Thyroid gland (tissue), 4 donors: ENCODE measurements around the gene GAB1. TPM values are rescaled to one million over a fixed set of nuclear protein-coding genes. Genes with fewer than 3 reads are reported as not detected.

Experiments
- DNase-seq, 2 donors: peaks; one replicate each; pipeline ENCODE4 v3.0.0-alpha.2; 2019
- H3K27ac ChIP-seq, 3 donors: fragments of 200-600 bp; sonication (generic); 1 replicate in 2 of 3; 2 replicates in 1 of 3; pipeline ENCODE4 v1.5.1; 2016 to 2019; ENCODE audit warnings: mild to moderate bottlenecking in 1 of 3, moderate library complexity in 1 of 3
- H3K27me3 ChIP-seq: fragments of 200-600 bp; sonication (generic); one replicate; pipeline ENCODE4 v1.5.1; 2019
- H3K36me3 ChIP-seq, 2 donors: fragments of 200-600 bp; sonication (generic); one replicate each; pipeline ENCODE4 v1.5.1; 2016 to 2019
- H3K4me1 ChIP-seq, 2 donors: fragments of 200-600 bp; sonication (generic); one replicate each; pipeline ENCODE4 v1.5.1; 2017 to 2019
- H3K4me3 ChIP-seq, 3 donors: fragments of 200-600 bp; sonication (generic); replicated peaks in 1 of 3; 1 replicate in 2 of 3; 2 replicates in 1 of 3; pipeline ENCODE4 v1.5.1; 2016; ENCODE audit warnings: mild to moderate bottlenecking in 1 of 3
- H3K9me3 ChIP-seq: fragments of 200-600 bp; sonication (generic); one replicate; pipeline ENCODE4 v1.5.1; 2017
- CTCF ChIP-seq, 6 experiments: fragments of 200-600 bp in 3 of 6; fragments of 450-650 bp in 3 of 6; sonication (generic) in 3 of 6; IDR thresholded peaks; one replicate each; pipeline ENCODE4 v1.5.1; 2016 to 2019; ENCODE audit warnings: antibody characterized with exemption in 6 of 6, mild to moderate bottlenecking in 2 of 6, inconsistent platforms in 1 of 6, moderate library complexity in 1 of 6
- POLR2A ChIP-seq, 2 donors: fragments of 450-650 bp; IDR thresholded peaks; one replicate each; pipeline ENCODE4 v1.6.1; 2017; ENCODE audit warnings: antibody characterized with exemption in 2 of 2, mild to moderate bottlenecking in 2 of 2, moderate library complexity in 1 of 2
- WGBS, 2 donors: methylation state at CpG; one replicate each; pipeline ENCODE4 v1.1.5; 2017; 5-methylcytosine and 5-hydroxymethylcytosine counted together
- intact Hi-C: fragments of 100-400 bp; cut with DNase I; formaldehyde crosslinking; loops from one replicate; pipeline ENCODE4 v1.15.1; 2023
- total RNA-seq, 4 donors: library from RNA; depleted of rRNA; stranded (reverse); fragments of >200 nt; gene quantifications; one replicate each; pipeline ENCODE4 v1.2.3, GENCODE V29; 2016

The GAB1 gene
- total RNA-seq, 4 donors from 2014 or later, result 20.3 to 40.8 (median 32.5) TPM

- 87 to 93% methylated on average over 1 of the region's 1 CpG for WGBS, 2 donors
- Histone ChIP-seq H3K4me3 (no peak overlapping the region), H3K27ac (no peak overlapping the region), H3K4me1 (peaks cover 4 to 11% of the 10 kb centered on the region in 2 donors), H3K36me3 (no peaks in the 10 kb centered on the region), H3K27me3 (no peaks in the 10 kb centered on the region), H3K9me3 (no peaks in the 10 kb centered on the region)
- intact Hi-C loops, result no loop called here
- no peak for DNase-seq
- TF ChIP-seq POLR2A (IDR thresholded peaks at IDR 0.05) (no peak), CTCF (IDR thresholded peaks at IDR 0.05) (no peak)
Observed at GRCh38 chr4:143360838-143361625, 24.4 kb downstream of the GAB1 start.

- intact Hi-C loops, result no loop called here
- peaks cover 4 to 5% of the 10 kb centered on the region in 2 donors for H3K4me1 ChIP-seq
- 90 to 93% methylated on average over 5 of the region's 5 CpGs for WGBS, 2 donors
Observed at GRCh38 chr4:143362349-143363046, 25.8 kb downstream of the GAB1 start.

DNA sequence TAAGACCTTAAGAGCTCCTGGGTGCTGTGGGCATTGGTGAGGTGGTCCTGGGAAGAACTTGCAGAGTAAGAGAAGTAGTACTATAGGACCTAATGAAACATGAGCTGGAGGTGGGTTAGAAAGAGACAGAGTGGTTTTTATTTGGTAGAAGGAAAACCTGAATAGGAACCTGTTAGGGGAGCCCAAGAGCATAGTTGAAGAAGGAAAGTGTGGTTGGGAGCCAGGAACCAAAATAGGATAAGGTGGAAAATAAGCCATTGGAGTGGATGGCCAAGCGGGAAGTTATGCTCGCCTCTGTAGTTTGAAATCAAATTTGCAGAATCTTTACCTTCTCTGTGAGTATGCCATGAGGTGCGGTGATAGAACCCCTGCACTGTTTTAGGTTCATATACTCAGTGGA lies 26.7 kb downstream of the GAB1 start:
- TF ChIP-seq POLR2A (IDR thresholded peaks at IDR 0.05) (no peak), CTCF (IDR thresholded peaks at IDR 0.05) (no peak)
- H3K9me3 ChIP-seq, result no peaks in the 10 kb centered on the region
- no peak overlapping the region for H3K27ac ChIP-seq
- 95 to 98% methylated on average over 3 of the region's 3 CpGs for WGBS, 2 donors
- DNase-seq, result no peak
- no peaks in the 10 kb centered on the region for H3K27me3 ChIP-seq
- no peaks in the 10 kb centered on the region for H3K36me3 ChIP-seq
- intact Hi-C loops, result no loop called here
- no peak overlapping the region for H3K4me3 ChIP-seq
- peaks cover 4 to 5% of the 10 kb centered on the region in 2 donors for H3K4me1 ChIP-seq

More at GRCh38 chr4:143362349-143363046, 25.8 kb downstream of the GAB1 start:
- Histone ChIP-seq H3K27me3 (no peaks in the 10 kb centered on the region), H3K9me3 (no peaks in the 10 kb centered on the region), H3K27ac (no peak overlapping the region), H3K36me3 (no peaks in the 10 kb centered on the region), H3K4me3 (no peak overlapping the region)
- TF ChIP-seq CTCF (IDR thresholded peaks at IDR 0.05) (no peak), POLR2A (IDR thresholded peaks at IDR 0.05) (no peak)
- no peak for DNase-seq

DNA sequence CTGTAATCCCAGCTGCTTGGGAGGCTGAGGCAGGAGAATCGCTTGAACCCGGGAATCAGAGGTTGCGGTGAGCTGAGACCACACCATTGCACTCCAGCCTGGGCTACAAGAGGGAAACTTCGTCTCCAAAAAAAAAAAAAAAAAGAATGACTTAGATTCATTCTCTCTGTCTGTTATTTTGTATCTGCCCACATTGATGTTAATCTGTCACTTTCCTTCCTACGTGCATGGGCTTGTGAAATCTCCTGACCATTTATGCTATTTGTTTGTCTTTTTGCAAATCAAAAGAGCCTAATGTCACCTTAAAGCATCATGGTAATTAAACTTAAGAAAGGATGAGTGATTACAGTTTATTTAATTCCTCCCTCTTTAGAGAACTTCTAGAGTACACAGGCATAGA lies 27.4 kb downstream of the GAB1 start:
- no peaks in the 10 kb centered on the region for H3K36me3 ChIP-seq
- H3K4me1 ChIP-seq, result peaks cover 4 to 5% of the 10 kb centered on the region in 2 donors
- WGBS, 2 donors, result 84 to 85% methylated on average over 5 of the region's 5 CpGs
- no peak overlapping the region for H3K4me3 ChIP-seq
- no peaks in the 10 kb centered on the region for H3K9me3 ChIP-seq
- DNase-seq, result no peak
- TF ChIP-seq POLR2A (IDR thresholded peaks at IDR 0.05) (no peak), CTCF (IDR thresholded peaks at IDR 0.05) (no peak)
- no peak overlapping the region for H3K27ac ChIP-seq
- no peaks in the 10 kb centered on the region for H3K27me3 ChIP-seq
- intact Hi-C loops, result no loop called here

DNA sequence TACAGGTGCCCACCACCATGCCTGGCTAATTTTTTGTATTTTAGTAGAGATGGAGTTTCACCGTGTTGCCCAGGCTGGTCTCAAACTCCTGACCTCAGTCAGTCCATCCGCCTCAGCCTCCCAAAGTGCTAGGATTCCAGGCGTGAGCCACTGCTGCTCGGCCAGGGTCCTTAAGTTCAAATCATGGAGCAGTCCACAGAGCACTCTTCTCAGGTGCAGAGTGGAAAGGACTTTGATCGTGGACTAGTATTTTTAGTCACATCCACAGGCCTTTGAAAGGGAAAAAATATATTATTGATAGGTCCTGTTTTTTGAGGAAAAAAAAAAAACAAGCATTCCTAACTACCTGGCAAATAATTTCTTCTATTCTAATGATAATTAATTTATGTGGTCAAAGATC lies 31.2 kb downstream of the GAB1 start:
- H3K36me3 ChIP-seq, result no peaks in the 10 kb centered on the region
- no peaks in the 10 kb centered on the region for H3K27me3 ChIP-seq
- DNase-seq, result no peak
- H3K4me1 ChIP-seq, result peaks cover 0 to 5% of the 10 kb centered on the region in 2 donors
- TF ChIP-seq POLR2A (IDR thresholded peaks at IDR 0.05), result no peak
- no peak for TF ChIP-seq CTCF (IDR thresholded peaks at IDR 0.05)
- 90 to 95% methylated on average over 5 of the region's 5 CpGs for WGBS, 2 donors
- H3K4me3 ChIP-seq, result no peak overlapping the region
- no peak overlapping the region for H3K27ac ChIP-seq
- intact Hi-C loops, result no loop called here
- no peaks in the 10 kb centered on the region for H3K9me3 ChIP-seq
